HG02840 (cell line): ENCODE results near the gene MAP3K19.

ENCODE experiments used
- ATAC-seq: cut with Tn5 transposase; IDR thresholded peaks from one replicate; pipeline ENCODE4 v1.9.1; 2021; ENCODE audit warnings: mild to moderate bottlenecking, moderate library complexity, moderate number of reproducible peaks; ENCODE audit not compliant: unreplicated experiment, low FRiP score

Gene MAP3K19

DNA sequence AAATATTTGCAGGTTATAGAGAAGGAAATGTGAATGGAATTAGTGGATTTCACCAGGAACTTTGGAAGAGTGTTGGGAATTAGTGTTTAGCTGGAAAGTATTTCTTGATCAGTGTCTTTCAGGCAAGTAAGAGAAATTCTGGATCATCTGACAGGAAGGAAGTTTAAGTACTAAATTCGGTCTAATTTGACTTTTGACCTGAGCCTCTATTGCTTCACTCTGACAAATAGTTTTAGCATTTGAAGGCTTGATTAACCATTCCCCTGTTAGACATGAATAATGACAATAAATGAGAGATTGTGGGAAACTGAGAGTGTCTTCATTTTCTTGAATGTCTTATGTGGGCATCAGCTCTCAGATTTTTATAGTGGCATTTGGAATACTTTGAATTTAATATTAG lies 112.6 kb downstream of the MAP3K19 start:
- ATAC-seq: no peak

DNA sequence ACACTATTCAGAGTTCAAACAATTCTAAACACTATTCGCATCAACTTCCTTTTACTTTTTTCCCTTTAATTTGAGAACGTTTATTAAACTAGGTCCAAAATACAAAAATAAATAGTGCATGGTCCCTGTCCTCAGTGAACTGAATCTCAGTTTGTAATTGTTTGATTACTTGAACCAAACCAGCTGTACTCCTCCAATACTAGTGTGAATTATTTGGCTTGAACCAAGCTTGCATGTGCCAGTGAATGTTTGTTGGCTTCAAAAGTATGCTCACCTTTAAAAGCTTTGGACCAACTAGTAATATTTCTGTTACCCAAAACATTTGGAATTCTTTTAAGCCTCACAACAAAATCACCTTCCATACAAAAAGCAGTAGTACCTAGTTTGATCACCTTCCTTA lies 113.1 kb downstream of the MAP3K19 start:
- ATAC-seq: no peak

DNA sequence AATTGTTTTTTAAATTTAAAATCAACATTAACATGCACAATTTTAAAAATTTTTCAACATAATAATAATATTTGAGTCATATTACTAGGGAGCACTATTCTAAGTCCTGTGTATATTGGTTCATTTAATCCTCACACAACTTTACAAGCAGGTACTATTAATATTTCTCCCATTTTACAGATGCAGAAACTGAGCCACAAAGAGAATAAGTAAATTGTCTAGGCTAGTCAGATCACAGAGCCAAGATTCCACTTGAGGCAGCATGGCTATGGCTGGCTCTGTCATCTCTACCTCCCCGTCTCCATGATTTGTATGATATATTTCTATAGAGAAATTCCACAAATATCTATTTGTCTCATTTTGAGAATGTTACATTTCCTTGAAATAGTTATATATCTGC lies 113.5 kb downstream of the MAP3K19 start:
- no peak for ATAC-seq

DNA sequence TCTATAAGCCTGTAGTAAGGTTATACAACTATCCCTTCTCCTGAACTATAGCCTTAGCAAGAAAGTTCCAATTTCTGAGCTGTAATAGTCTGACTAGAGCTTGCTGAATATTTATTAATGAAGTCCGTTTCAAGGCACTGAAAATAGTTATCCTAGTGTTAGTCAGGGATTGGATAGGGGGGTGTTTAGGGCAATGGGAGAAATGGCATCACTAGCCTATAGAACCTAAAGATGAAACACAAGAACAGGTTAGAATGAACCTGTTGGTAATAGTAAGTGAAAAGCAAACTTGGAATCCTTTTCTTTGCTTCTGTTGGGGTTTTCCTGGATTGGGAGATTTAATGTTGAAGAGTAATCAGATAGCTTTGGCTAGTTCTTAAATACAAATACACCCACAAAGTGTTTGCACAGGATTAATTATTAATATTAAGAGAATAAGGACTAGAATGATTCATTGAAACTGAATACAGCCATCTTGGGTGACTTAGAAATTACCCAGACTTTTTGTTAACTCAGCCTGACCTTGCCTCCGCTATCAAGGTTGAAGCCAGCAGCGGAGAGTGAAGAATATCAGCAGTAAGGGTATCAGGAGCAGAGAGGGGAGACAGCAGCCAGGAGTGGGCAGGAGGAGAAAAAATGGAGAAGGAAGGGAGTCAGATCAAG lies 114.3 kb downstream of the MAP3K19 start:
- no peak for ATAC-seq

DNA sequence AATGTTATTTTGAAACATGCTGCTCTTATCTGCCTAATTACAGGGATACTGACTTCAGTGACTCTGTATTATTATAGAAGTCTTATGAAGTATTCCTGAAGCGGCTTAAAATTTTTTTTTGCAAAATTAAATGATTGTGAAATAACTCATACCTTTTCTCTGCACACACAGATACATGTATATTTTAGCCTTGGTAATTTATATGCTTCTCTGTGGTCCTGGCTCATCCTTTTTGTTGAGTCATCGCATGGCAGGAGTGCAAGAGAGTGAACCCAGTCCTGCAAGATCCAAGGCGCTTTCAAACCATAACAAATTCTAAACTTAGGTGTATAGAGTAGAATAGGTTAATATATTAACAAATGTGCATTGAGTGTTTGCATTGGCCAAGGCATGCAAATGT lies 120.1 kb downstream of the MAP3K19 start:
- ATAC-seq: no peak

DNA sequence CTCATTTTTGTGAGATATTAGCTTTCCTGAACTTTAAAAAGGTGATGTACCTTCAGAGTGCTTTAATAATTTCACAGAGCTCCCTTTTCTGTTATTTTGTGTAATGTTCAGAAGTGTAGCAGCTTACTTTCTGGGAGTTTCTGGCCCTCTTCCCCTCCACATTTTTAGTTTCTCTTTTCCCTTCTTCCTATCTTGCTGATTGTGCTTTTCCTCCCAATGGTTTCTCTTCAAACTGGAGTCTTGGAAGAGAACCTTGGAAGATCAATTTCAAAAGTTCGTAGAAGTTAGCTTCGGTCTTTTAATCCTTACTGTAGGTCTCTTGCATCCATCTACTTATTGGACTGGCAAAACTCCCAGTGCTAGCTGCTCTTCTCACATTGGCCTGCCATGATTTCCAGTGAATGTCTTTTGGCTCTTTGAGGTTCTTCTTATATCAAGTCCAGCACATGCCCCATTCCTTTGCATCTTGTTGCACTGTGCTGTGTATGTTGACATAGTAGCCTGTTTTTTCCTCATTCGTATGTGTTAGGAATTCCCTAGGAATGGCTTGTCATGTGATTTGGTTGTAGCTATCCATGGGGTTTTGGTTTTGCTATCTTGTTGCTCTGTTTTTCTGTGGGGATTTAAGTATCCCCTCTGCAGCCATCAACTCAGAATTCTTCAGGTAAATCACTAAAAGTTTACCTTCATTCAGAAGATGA lies 120.9 kb downstream of the MAP3K19 start:
- no peak for ATAC-seq

DNA sequence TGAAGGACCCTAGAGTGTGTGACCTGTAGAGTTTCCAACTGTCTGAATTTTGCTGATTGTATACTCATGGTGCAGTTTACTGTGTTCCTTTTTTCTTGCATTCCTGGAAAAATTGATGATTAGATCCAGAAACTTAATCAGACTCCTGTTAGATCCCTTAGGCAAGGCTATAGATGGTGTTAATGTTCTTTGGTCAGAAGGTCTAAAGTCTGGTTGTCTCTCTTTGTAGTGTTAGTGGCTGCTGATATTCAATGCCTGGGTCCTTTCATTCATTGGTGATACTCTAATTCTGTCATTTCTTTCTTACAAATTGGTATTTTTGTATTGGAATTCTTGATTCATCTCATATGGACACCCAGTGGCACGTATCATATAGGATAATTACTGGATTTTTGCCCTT lies 122.3 kb downstream of the MAP3K19 start:
- ATAC-seq: no peak

DNA sequence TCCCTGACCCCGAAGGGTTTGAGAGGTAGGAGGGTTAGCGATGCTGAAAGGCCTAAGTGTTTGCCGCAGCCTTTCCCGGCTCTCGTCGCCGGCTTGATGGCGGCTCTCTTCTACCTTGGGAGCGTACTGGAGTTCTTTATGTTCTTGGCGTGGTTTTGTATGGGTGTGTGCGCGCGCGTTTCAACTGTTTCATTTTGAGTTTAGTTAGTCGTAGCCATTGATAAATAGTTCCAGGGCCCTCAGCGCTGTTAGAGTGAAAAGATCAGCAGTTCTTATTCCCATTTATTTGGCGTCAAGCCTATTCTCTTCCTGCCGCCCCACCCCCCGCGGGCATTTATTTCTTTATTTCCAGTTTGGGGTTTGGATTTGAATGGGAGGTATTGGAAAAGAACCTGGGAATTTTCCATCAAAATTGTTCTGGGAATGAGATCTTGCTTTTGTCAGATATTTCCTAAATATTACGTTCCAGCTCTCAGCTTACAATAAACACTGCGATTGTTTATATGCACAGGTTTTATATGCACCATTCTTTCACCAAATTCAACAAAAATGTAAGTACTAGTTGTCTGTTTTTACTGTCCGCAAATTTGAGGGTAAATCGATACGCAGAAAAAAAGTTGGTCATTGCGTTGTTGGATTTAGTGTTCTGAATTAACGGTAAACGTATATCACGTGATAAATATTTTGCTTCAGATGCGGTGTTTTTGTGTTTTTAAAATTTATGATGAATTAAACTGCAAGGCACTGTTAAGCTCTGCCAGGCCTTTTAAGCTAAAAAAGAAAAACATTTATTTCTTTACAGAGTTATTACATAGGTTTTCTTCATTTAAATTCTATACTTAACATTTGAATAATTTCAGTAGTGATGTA lies 127.7 kb downstream of the MAP3K19 start:
- no peak for ATAC-seq

DNA sequence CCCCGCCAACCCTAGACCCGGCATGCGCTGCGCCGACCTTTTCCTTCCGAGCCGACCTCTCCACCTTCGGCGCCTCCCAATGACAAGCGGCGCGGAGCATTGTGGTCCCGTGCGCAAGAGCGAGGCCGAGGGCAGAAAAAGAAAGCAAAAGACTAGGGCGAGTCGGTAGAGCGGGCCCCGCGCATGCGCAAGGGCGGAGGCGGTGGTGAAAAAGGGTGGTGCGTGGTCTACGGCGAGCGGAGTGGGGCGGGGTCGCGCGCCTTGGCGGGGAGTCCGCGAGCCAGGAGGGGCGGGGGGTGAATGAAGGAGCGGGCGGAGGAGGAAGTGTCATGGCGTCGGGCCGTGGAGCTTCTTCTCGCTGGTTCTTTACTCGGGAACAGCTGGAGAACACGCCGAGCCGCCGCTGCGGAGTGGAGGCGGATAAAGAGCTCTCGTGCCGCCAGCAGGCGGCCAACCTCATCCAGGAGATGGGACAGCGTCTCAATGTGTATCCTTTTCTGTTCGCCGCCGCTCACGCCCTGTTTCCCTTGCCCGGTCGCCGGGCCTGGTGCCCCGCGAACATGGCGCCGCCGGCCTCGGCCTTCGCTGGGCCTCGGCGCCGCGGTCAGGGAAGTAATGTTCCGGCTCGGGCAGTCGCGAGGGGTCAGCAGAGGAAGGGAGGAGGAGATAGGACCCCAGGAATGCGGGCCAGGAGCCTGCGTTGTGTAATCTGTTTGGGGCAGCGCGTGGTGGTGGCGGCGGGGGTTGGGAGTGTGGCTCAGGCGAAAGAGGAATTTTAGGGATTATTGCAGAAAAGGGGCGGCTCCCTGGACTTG lies 128.5 kb downstream of the MAP3K19 start, which contains the start of gene CCNT2:
Gene CCNT2 (plus strand): TSS at position 297 of the 815 bp plus-strand sequence. CDS start 33 bp downstream, at position 330.
- peak; percentile 84 for ATAC-seq

DNA sequence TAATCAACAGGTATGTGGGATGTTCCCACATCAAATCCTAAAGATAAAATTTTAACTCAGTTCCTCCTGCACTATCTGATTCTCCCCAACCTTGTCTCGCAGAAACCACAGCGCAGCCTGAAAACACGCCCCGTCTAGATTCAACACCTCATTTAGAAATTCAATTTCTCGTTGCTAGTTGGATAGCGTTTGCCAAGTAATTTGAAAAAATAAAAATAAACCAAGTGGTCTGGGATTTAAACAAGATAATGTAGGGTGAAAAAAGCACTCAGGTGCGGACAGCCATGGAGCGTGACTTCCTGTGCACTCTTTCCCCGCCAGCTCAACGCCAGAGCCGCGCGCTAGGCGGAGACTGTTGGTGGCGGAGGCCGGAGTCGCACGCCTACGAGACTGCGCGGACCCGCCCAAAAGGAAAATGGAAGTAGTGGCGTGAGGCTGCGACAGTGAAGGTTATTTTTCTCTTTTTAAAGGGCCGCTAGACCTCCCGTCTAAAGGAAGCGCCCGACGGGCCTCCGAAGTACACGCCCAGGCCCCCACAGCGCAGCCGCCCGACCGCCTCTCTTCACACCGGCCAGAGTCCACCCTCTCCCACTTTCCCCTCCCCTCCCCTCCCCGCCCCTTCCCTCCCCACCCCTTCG lies 129.2 kb downstream of the MAP3K19 start:
- ATAC-seq: peak; percentile 80

DNA sequence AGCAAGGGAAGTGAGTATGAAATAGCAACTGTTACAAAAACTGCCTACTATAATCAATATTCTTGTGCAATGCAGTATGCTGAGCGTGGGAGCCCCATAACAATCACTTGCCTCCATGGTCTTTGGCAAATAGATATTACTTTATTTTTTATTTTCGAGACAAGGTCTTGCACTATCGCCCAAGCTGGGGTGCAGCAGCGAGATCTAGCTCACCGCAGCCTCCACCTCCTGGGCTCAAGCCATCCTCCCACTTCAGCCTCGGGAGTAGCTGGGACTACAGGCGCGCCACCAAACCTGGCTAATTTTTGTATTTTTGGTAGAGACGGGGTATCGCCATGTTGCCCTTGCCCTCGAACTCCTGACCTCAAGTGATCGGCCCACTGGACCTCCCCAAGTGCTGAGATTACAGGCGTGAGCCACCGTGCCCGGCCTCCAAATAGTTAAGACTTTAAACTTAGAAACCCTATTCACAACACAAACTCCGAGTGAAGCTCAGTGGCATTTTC lies 129.8 kb downstream of the MAP3K19 start:
- no peak for ATAC-seq
